Progenitor cell of endocrine pancreas (in vitro differentiated cells): ENCODE data around the gene IRX4. TPM values are rescaled to one million over a fixed set of nuclear protein-coding genes. Genes with fewer than 3 reads are reported as not detected.

Experiments used
- DNase-seq: peaks from one replicate; pipeline ENCODE4 v3.0.0; 2021; ENCODE audit warnings: low spot score; ENCODE audit not compliant: unreplicated experiment
- H3K27ac Mint-ChIP-seq: 2 replicates; pipeline ENCODE4 v1.8.0; 2021; ENCODE audit warnings: mild to moderate bottlenecking, moderate library complexity, mixed read lengths
- H3K27me3 Mint-ChIP-seq: 2 replicates; pipeline ENCODE4 v1.8.0; 2021; ENCODE audit warnings: mixed read lengths
- H3K36me3 Mint-ChIP-seq: 2 replicates; pipeline ENCODE4 v1.8.0; 2022; ENCODE audit warnings: mixed read lengths; ENCODE audit not compliant: insufficient read depth
- H3K4me1 Mint-ChIP-seq: 2 replicates; pipeline ENCODE4 v1.8.0; 2021; ENCODE audit warnings: low read depth, mixed read lengths
- H3K4me3 Mint-ChIP-seq: 2 replicates; pipeline ENCODE4 v1.8.0; 2021; ENCODE audit warnings: low read depth, mild to moderate bottlenecking, moderate library complexity, mixed read lengths
- H3K9me3 Mint-ChIP-seq: 2 replicates; pipeline ENCODE4 v1.8.0; 2021; ENCODE audit warnings: low read depth, mixed read lengths
- total RNA-seq: library from RNA; stranded (reverse); gene quantifications from 2 replicates; pipeline ENCODE4 v1.2.1, GENCODE V29; 2021
- TF ChIP-seq, protein P1 (sequence below): fragments of 200-600 bp; sonication (generic); IDR thresholded peaks from one replicate; pipeline ENCODE4 v1.5.0; 2021; ENCODE audit warnings: antibody characterized with exemption, mild to moderate bottlenecking; ENCODE audit not compliant: unreplicated experiment

The IRX4 gene
- total RNA-seq, 1 donor from 2014 or later = 0.17 TPM

DNA sequence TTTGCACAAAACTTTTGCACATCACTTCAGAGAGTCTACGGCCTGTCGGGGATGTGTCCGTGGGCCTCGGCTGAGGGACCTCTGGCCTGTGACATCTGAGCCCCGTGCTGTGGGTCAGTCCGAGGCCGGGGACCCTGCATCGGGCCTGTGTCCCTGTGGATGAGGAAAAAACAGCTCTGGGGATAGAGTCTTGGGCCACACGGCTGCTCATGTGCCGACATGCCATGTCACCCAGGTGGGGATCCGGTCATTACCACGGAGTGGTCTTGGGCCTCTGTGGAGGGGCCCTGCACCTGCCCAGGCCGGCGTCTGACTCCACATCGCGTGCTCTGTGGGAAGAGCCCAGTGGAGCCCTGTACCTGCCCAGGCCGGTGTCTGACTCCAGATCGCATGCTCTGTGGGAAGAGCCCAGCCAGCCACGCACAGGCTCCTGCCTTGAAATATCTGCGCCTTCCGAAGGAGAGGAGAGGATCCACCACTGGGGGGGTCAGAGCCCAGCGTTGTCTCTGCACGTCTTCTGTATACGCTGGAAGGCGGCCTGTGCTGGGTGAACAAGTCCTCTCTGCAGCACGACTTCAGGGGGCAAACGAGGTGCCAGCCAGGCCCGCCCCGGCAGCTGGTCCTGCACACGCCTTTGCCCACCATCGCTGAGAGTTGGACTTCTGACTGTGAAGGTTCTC is 27.5 kb upstream of the IRX4 start:
- H3K4me3 Mint-ChIP-seq = no peak overlapping the region
- no peaks in the 10 kb centered on the region for H3K36me3 Mint-ChIP-seq
- no peak for DNase-seq
- H3K4me1 Mint-ChIP-seq = no peaks in the 10 kb centered on the region
- TF ChIP-seq, protein P1, sequence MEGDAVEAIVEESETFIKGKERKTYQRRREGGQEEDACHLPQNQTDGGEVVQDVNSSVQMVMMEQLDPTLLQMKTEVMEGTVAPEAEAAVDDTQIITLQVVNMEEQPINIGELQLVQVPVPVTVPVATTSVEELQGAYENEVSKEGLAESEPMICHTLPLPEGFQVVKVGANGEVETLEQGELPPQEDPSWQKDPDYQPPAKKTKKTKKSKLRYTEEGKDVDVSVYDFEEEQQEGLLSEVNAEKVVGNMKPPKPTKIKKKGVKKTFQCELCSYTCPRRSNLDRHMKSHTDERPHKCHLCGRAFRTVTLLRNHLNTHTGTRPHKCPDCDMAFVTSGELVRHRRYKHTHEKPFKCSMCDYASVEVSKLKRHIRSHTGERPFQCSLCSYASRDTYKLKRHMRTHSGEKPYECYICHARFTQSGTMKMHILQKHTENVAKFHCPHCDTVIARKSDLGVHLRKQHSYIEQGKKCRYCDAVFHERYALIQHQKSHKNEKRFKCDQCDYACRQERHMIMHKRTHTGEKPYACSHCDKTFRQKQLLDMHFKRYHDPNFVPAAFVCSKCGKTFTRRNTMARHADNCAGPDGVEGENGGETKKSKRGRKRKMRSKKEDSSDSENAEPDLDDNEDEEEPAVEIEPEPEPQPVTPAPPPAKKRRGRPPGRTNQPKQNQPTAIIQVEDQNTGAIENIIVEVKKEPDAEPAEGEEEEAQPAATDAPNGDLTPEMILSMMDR = no peak
- H3K27me3 Mint-ChIP-seq = peaks cover 39% of the 10 kb centered on the region
- H3K9me3 Mint-ChIP-seq = peaks cover 4% of the 10 kb centered on the region
- no peak overlapping the region for H3K27ac Mint-ChIP-seq

DNA sequence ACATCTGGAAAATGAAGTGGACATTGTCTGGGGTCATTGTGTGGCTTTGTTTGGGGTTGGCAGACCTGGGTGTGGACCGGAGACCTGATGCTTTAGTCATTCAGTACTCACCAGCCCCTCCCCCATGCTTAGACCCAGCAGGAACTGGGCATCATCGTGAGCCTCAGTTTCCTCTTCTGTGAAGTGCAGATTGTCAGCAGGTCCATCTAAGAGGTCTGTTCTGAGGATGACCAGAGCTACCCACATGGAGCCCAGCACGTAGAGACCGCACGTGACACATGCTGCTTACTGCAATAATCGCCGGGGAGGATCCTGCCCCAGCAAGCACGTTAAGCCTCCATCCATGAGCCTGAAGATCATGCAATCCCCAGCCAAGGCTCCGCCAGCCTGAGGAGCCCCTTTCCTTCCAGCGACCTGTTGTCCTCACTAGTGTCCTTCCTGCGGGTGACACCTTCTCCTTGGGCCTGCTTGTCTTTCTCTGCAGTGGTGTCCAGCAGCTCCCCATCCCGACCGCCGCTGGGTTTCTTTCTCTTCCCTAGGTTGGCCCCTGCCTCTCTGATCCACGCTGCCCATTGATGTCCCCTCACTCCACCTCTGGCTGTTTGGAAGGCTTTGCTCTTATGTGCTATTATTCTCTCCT is 26.7 kb upstream of the IRX4 start:
- no peaks in the 10 kb centered on the region for H3K36me3 Mint-ChIP-seq
- DNase-seq = no peak
- H3K4me1 Mint-ChIP-seq = no peaks in the 10 kb centered on the region
- no peak overlapping the region for H3K27ac Mint-ChIP-seq
- TF ChIP-seq, protein P1 = no peak
- peaks cover 4% of the 10 kb centered on the region for H3K9me3 Mint-ChIP-seq
- peaks cover 37% of the 10 kb centered on the region for H3K27me3 Mint-ChIP-seq
- H3K4me3 Mint-ChIP-seq = no peak overlapping the region

DNA sequence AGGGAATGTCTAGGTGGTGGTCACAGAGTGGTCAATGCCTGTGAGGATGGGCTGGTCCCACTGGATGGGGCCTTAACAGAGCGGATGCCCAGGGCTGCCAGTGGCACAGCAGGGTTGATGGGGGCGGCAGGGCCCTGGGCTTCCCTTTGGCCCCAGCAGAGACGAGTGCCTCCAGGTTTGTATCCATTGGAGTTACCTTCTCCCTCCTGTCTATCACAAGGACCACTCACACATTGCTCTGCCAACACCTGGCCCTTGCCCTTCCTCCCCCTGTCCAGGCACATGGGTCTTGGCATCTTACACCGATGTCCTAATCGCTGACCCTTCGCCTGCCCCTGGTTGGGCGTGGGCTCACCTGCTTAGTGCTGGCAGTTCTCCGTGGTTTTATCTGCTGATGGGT is 26.2 kb upstream of the IRX4 start:
- H3K27ac Mint-ChIP-seq = no peak overlapping the region
- peaks cover 34% of the 10 kb centered on the region for H3K27me3 Mint-ChIP-seq
- H3K4me3 Mint-ChIP-seq = no peak overlapping the region
- no peaks in the 10 kb centered on the region for H3K36me3 Mint-ChIP-seq
- no peak for DNase-seq
- TF ChIP-seq, protein P1 = no peak
- H3K4me1 Mint-ChIP-seq = no peaks in the 10 kb centered on the region
- H3K9me3 Mint-ChIP-seq = peaks cover 5% of the 10 kb centered on the region

DNA sequence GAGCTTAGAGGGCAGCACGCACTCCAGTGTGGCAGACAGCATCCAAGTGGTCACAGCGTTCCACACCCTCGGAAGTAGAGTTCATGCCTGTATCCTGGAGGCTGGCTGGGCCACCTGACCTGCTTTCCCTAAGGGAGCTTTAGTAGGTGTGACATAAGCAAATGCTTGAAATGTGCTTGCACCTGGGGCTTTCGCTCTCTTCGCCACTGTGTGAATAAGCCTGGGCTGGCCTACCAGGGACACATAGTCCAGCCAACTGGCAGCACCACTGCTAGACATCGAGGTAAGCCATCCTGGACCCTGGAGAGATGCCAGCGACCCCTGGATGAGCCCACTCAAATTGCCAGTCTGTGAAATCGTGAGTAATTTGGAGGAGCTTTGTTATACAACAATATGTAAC is 24.9 kb upstream of the IRX4 start:
- no peak for DNase-seq
- TF ChIP-seq, protein P1 = no peak
- no peak overlapping the region for H3K4me3 Mint-ChIP-seq
- no peaks in the 10 kb centered on the region for H3K36me3 Mint-ChIP-seq
- H3K4me1 Mint-ChIP-seq = no peaks in the 10 kb centered on the region
- peaks cover 8% of the 10 kb centered on the region for H3K9me3 Mint-ChIP-seq
- no peak overlapping the region for H3K27ac Mint-ChIP-seq
- H3K27me3 Mint-ChIP-seq = peaks cover 34% of the 10 kb centered on the region

DNA sequence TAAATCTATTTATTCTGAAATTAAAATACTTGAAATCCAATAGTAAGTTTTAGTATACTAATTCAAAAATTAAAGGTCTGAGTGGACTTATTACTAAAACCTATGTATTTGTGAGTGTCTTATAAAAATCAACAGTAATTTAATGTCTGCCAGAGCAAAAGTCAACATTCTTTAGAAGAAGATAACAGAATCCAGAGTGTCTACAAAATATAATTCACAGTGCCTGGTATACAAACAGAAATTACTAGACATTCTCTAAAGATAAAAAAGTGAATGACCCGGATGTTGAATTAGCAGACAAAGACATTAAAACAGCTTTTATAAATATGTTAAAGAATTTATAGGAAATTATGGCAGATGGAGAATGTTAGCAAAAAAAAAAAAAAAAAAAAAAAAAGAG is 22.4 kb upstream of the IRX4 start:
- Mint-ChIP-seq H3K27me3 (peaks cover 44% of the 10 kb centered on the region), H3K36me3 (no peaks in the 10 kb centered on the region), H3K4me3 (no peak overlapping the region), H3K4me1 (no peaks in the 10 kb centered on the region), H3K27ac (no peak overlapping the region), H3K9me3 (peaks cover 8% of the 10 kb centered on the region)
- DNase-seq = no peak
- TF ChIP-seq, protein P1 = no peak
